Dendritic cell treated with granulocyte-macrophage colony-stimulating factor and Interleukin-4, amounts not matched to agents 40 ng/mL and 50 ng/mL, for 4 days (primary cell): ENCODE measurements around the gene AMFR.

Source experiments
- H3K27ac Mint-ChIP-seq: one replicate; pipeline ENCODE4 v1.8.0; 2022; ENCODE audit warnings: mild to moderate bottlenecking, mixed read lengths
- H3K27me3 Mint-ChIP-seq: one replicate; pipeline ENCODE4 v1.8.0; 2022; ENCODE audit warnings: mild to moderate bottlenecking, mixed read lengths
- H3K36me3 Mint-ChIP-seq: one replicate; pipeline ENCODE4 v1.8.0; 2022; ENCODE audit warnings: low read depth, mixed read lengths
- H3K4me1 Mint-ChIP-seq: one replicate; pipeline ENCODE4 v1.8.0; 2022; ENCODE audit warnings: low read depth, mixed read lengths
- H3K4me3 Mint-ChIP-seq: one replicate; pipeline ENCODE4 v1.8.0; 2022; ENCODE audit warnings: mild to moderate bottlenecking, moderate library complexity, mixed read lengths
- H3K9me3 Mint-ChIP-seq: one replicate; pipeline ENCODE4 v1.8.0; 2022; ENCODE audit warnings: mixed read lengths
- intact Hi-C: fragments of 100-400 bp; cut with micrococcal nuclease; formaldehyde crosslinking; loops from one replicate; pipeline ENCODE4 v1.15.0; 2022

The AMFR gene

GRCh38 chr16:56312028-56312300 lies 113.4 kb downstream of the AMFR start:
- Mint-ChIP-seq H3K4me3 (no peak overlapping the region), H3K4me1 (peaks cover 5% of the 10 kb centered on the region), H3K27ac (no peak overlapping the region), H3K36me3 (no peaks in the 10 kb centered on the region), H3K9me3 (no peaks in the 10 kb centered on the region), H3K27me3 (peaks cover 12% of the 10 kb centered on the region)
- intact Hi-C loops, result loop anchor here (10.0 kb wide), 2 partner anchors 107 to 857 kb away; no protein-coding TSS in a partner anchor
